Measurements from ENCODE around the gene SYNPO2. TPM values are rescaled to one million over a fixed set of nuclear protein-coding genes. Genes with fewer than 3 reads are reported as not detected.

Gene SYNPO2
- polyA plus RNA-seq, 1 donor (not counting 4 experiments of a cell fraction or from before 2014, with no cell fraction given), result 0.34 TPM

DNA sequence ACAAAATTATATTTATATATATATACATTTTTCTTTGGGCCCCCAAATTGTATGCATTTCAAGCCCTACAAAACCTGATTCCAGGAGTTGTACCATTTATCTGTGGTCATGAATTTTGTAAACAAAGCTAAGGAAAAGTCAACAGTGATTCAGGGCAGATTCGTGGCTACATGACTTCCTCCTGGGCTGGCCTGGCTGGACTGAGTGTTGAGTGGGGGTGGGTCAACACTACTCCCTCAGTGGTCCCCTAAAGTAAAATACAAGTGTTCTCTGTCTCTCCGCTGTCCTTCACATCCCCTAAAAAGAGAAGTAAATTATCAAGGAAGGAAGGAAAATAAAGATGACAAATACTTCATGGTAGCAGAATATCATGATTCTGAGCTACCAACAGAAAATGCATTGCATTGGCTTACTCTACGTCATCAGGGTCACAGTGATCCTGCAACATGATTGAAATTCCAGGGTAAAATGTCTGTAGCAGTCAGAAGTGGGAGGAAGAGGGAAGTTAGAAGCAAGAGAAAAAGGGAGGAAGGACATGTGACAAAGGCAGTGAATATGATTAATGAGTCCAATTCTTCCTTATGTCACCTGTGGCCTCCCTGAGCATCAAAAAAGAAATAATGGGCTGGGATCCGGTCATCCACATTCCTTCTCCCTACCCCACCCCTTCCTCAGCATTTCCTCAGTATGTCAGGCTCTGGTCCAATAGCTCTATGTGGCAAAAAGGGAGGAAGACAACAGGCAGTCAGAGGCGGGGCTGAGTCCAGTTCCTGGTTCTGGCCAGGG lies 204.6 kb downstream of the SYNPO2 start:
- Histone ChIP-seq H3K27ac (ENCODE audit: control insufficient read depth, insufficient read depth, low read length) (no peak overlapping the region), H3K4me1 (ENCODE audit: control insufficient read depth, extremely low read depth, insufficient read depth, low read length) (no peaks in the 10 kb centered on the region), H3K9me3 (ENCODE audit: control insufficient read depth, low read depth, low read length) (no peaks in the 10 kb centered on the region), H3K9me1 (ENCODE audit: control insufficient read depth, extremely low read depth, insufficient read depth, low read length) (no peaks in the 10 kb centered on the region), H3K79me2 (ENCODE audit: control insufficient read depth, insufficient read depth, low read length) (no peaks in the 10 kb centered on the region), H4K20me1 (ENCODE audit: control insufficient read depth, extremely low read depth, insufficient read depth, low read length) (no peaks in the 10 kb centered on the region), H3K4me3 (ENCODE audit: control insufficient read depth in 2 of 3, extremely low read depth in 1 of 3, insufficient read depth in 2 of 3, low read depth in 1 of 3, low read length in 3 of 3) (no peak overlapping the region), H3K9ac (ENCODE audit: control insufficient read depth, extremely low read depth, insufficient read depth, low read length) (no peak overlapping the region), H3K27me3 (ENCODE audit: control insufficient read depth, extremely low read depth, insufficient read depth, low read length) (no peaks in the 10 kb centered on the region), H3K4me2 (ENCODE audit: control insufficient read depth, extremely low read depth, insufficient read depth, low read depth, low read length) (no peak overlapping the region), H3K36me3 (ENCODE audit: control insufficient read depth in 2 of 2, extremely low read depth in 1 of 2, insufficient read depth in 2 of 2, low read length in 2 of 2) (no peaks in the 10 kb centered on the region), H2AFZ (ENCODE audit: control insufficient read depth, low read length) (no peak overlapping the region)
- DNase-seq (ENCODE audit: low read depth, low spot score) (no peak), FAIRE-seq (no peak)
- dilution Hi-C loops (cut with MboI; ENCODE audit: extremely low pct_ligation_motif_present, low sequenced_read_pairs), result no loop called here
- TF ChIP-seq, protein P1, sequence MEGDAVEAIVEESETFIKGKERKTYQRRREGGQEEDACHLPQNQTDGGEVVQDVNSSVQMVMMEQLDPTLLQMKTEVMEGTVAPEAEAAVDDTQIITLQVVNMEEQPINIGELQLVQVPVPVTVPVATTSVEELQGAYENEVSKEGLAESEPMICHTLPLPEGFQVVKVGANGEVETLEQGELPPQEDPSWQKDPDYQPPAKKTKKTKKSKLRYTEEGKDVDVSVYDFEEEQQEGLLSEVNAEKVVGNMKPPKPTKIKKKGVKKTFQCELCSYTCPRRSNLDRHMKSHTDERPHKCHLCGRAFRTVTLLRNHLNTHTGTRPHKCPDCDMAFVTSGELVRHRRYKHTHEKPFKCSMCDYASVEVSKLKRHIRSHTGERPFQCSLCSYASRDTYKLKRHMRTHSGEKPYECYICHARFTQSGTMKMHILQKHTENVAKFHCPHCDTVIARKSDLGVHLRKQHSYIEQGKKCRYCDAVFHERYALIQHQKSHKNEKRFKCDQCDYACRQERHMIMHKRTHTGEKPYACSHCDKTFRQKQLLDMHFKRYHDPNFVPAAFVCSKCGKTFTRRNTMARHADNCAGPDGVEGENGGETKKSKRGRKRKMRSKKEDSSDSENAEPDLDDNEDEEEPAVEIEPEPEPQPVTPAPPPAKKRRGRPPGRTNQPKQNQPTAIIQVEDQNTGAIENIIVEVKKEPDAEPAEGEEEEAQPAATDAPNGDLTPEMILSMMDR (optimal IDR thresholded peaks at IDR 0.05 in 1 of 3, IDR thresholded peaks at IDR 0.05 in 1 of 3, conservative IDR thresholded peaks at IDR 0.05 in 1 of 3; ENCODE audit: extremely low read depth in 1 of 3, insufficient read depth in 2 of 3, low read length in 3 of 3), result no peak
- no peak for TF ChIP-seq EZH2 (IDR thresholded peaks at IDR 0.05; ENCODE audit: low read length)

GRCh38 chr4:119097282-119097900 lies 208.7 kb downstream of the SYNPO2 start:
- no peaks in the 10 kb centered on the region for H3K27me3 ChIP-seq (ENCODE audit: control insufficient read depth, extremely low read depth, insufficient read depth, low read length)
- H3K79me2 ChIP-seq (ENCODE audit: control insufficient read depth, insufficient read depth, low read length), result no peaks in the 10 kb centered on the region
- dilution Hi-C loops (cut with MboI; ENCODE audit: extremely low pct_ligation_motif_present, low sequenced_read_pairs), result no loop called here
- no peaks in the 10 kb centered on the region for H3K9me1 ChIP-seq (ENCODE audit: control insufficient read depth, extremely low read depth, insufficient read depth, low read length)
- H3K27ac ChIP-seq (ENCODE audit: control insufficient read depth, insufficient read depth, low read length), result no peak overlapping the region
- peaks cover 12% of the 10 kb centered on the region for H3K4me1 ChIP-seq (ENCODE audit: control insufficient read depth, extremely low read depth, insufficient read depth, low read length)
- H3K36me3 ChIP-seq (ENCODE audit: control insufficient read depth in 2 of 2, extremely low read depth in 1 of 2, insufficient read depth in 2 of 2, low read length in 2 of 2), result no peaks in the 10 kb centered on the region
- H3K4me2 ChIP-seq (ENCODE audit: control insufficient read depth, extremely low read depth, insufficient read depth, low read depth, low read length), result no peak overlapping the region
- no peaks in the 10 kb centered on the region for H4K20me1 ChIP-seq (ENCODE audit: control insufficient read depth, extremely low read depth, insufficient read depth, low read length)
- FAIRE-seq, result no peak
- DNase-seq (ENCODE audit: low read depth, low spot score), result no peak
- no peak overlapping the region for H3K4me3 ChIP-seq (ENCODE audit: control insufficient read depth in 2 of 3, extremely low read depth in 1 of 3, insufficient read depth in 2 of 3, low read depth in 1 of 3, low read length in 3 of 3)
- TF ChIP-seq, protein P1 (optimal IDR thresholded peaks at IDR 0.05 in 1 of 3, IDR thresholded peaks at IDR 0.05 in 1 of 3, conservative IDR thresholded peaks at IDR 0.05 in 1 of 3; ENCODE audit: extremely low read depth in 1 of 3, insufficient read depth in 2 of 3, low read length in 3 of 3), result no peak
- TF ChIP-seq EZH2 (IDR thresholded peaks at IDR 0.05; ENCODE audit: low read length), result no peak
- H3K9me3 ChIP-seq (ENCODE audit: control insufficient read depth, low read depth, low read length), result no peaks in the 10 kb centered on the region
- no peak overlapping the region for H3K9ac ChIP-seq (ENCODE audit: control insufficient read depth, extremely low read depth, insufficient read depth, low read length)
- H2AFZ ChIP-seq (ENCODE audit: control insufficient read depth, low read length), result no peak overlapping the region
